ENCODE data around the gene GPR158. TPM values are rescaled to one million over a fixed set of nuclear protein-coding genes. Genes with fewer than 3 reads are reported as not detected.

GPR158 gene
- total RNA-seq, 3 donors from 2014 or later (not counting 1 experiment from before 2014, with no cell fraction given): not detected

- DNase-seq (no peak), ATAC-seq (no peak)
- no peak for TF ChIP-seq CTCF (IDR thresholded peaks at IDR 0.05)
- H3K4me3 ChIP-seq (ENCODE audit: low read length): no peak overlapping the region
- H3K9me3 ChIP-seq (ENCODE audit: control insufficient read depth, insufficient read depth, low read length): no peaks in the 10 kb centered on the region
- intact Hi-C loops (cut with micrococcal nuclease): no loop called here
- no peak overlapping the region for H3K4me3 Mint-ChIP-seq
- WGBS (ENCODE audit: insufficient coverage): 84% methylated on average over 4 of the region's 4 CpGs
- H3K36me3 ChIP-seq (ENCODE audit: control insufficient read depth, insufficient read depth, low read length): no peaks in the 10 kb centered on the region
- H3K9me3 Mint-ChIP-seq: peaks cover 8 to 9% of the 10 kb centered on the region in 2 donors
- H3K27me3 Mint-ChIP-seq (ENCODE audit: low read depth in 2 of 2): peaks cover 12 to 19% of the 10 kb centered on the region in 2 donors
- no peak overlapping the region for H3K27ac ChIP-seq (ENCODE audit: low read length)
- H3K4me1 Mint-ChIP-seq: no peaks in the 10 kb centered on the region
- H3K27ac Mint-ChIP-seq: no peak overlapping the region
- peaks cover 8% of the 10 kb centered on the region for H3K36me3 Mint-ChIP-seq
- H3K4me1 ChIP-seq (ENCODE audit: control insufficient read depth, insufficient read depth, low read length): no peaks in the 10 kb centered on the region
- H3K27me3 ChIP-seq (ENCODE audit: control insufficient read depth, insufficient read depth, low read length): peaks cover 6% of the 10 kb centered on the region
Observed at GRCh38 chr10:25169740-25170139, 5.1 kb upstream of the GPR158 start.

GRCh38 chr10:25170627-25171026 lies 4.2 kb upstream of the GPR158 start:
- Mint-ChIP-seq H3K4me3 (no peak overlapping the region), H3K4me1 (no peaks in the 10 kb centered on the region), H3K27me3 (ENCODE audit: low read depth in 2 of 2) (peaks cover 16 to 19% of the 10 kb centered on the region in 2 donors), H3K9me3 (peaks cover 6 to 7% of the 10 kb centered on the region in 2 donors), H3K36me3 (peaks cover 8% of the 10 kb centered on the region), H3K27ac (no peak overlapping the region)
- intact Hi-C loops (cut with micrococcal nuclease): no loop called here
- Histone ChIP-seq H3K4me1 (ENCODE audit: control insufficient read depth, insufficient read depth, low read length) (peaks cover 7% of the 10 kb centered on the region), H3K4me3 (ENCODE audit: low read length) (no peak overlapping the region), H3K9me3 (ENCODE audit: control insufficient read depth, insufficient read depth, low read length) (no peaks in the 10 kb centered on the region), H3K27me3 (ENCODE audit: control insufficient read depth, insufficient read depth, low read length) (peaks cover 13% of the 10 kb centered on the region), H3K27ac (ENCODE audit: low read length) (no peak overlapping the region), H3K36me3 (ENCODE audit: control insufficient read depth, insufficient read depth, low read length) (no peaks in the 10 kb centered on the region)
- no peak for DNase-seq
- 67% methylated on average over 1 of the region's 1 CpG for WGBS (ENCODE audit: insufficient coverage)
- ATAC-seq: no peak
- TF ChIP-seq CTCF (IDR thresholded peaks at IDR 0.05): no peak

- Mint-ChIP-seq H3K36me3 (peaks cover 8% of the 10 kb centered on the region), H3K4me1 (no peaks in the 10 kb centered on the region), H3K4me3 (no peak overlapping the region), H3K27ac (no peak overlapping the region), H3K9me3 (peaks cover 6 to 7% of the 10 kb centered on the region in 2 donors), H3K27me3 (ENCODE audit: low read depth in 2 of 2) (peaks cover 28 to 37% of the 10 kb centered on the region in 2 donors)
- Histone ChIP-seq H3K4me3 (ENCODE audit: low read length) (no peak overlapping the region), H3K27ac (ENCODE audit: low read length) (no peak overlapping the region), H3K9me3 (ENCODE audit: control insufficient read depth, insufficient read depth, low read length) (no peaks in the 10 kb centered on the region), H3K4me1 (ENCODE audit: control insufficient read depth, insufficient read depth, low read length) (peaks cover 10% of the 10 kb centered on the region), H3K36me3 (ENCODE audit: control insufficient read depth, insufficient read depth, low read length) (no peaks in the 10 kb centered on the region), H3K27me3 (ENCODE audit: control insufficient read depth, insufficient read depth, low read length) (peaks cover 18% of the 10 kb centered on the region)
- no peak for TF ChIP-seq CTCF (IDR thresholded peaks at IDR 0.05)
- 10% methylated on average over 66 of the region's 66 CpGs for WGBS (ENCODE audit: insufficient coverage)
- DNase-seq (no peak), ATAC-seq (no peak)
- intact Hi-C loops (cut with micrococcal nuclease): no loop called here
Observed at GRCh38 chr10:25175527-25176420, 973 bp downstream of the GPR158 start.

Measured in natural killer cell (primary cell).